ENCODE data around the gene PRKAG2. TPM values are rescaled to one million over a fixed set of nuclear protein-coding genes. Genes with fewer than 3 reads are reported as not detected.

Gene PRKAG2
- total and polyA plus RNA-seq, 2 experiments from 2014 or later, result 9.1 to 14.9 TPM

- Mint-ChIP-seq H3K9me3 (no peaks in the 10 kb centered on the region), H3K4me3 (no peak overlapping the region), H3K27ac (no peak overlapping the region), H3K27me3 (ENCODE audit: insufficient read depth, low read depth, poor library complexity) (peaks cover 8% of the 10 kb centered on the region), H3K4me1 (peaks cover 24% of the 10 kb centered on the region), H3K36me3 (ENCODE audit: low read depth) (no peaks in the 10 kb centered on the region)
- no peak for TF ChIP-seq EZH2 (IDR thresholded peaks at IDR 0.05; ENCODE audit: low read depth, unreplicated experiment)
- no peak for TF ChIP-seq CREB1 (CRISPR knock-in tag; IDR thresholded peaks at IDR 0.05; ENCODE audit: low read depth)
- no peak for TF ChIP-seq ZNF462 (CRISPR knock-in tag; IDR thresholded peaks at IDR 0.05)
- no peak for TF ChIP-seq JUNB (IDR thresholded peaks at IDR 0.05; ENCODE audit: unreplicated experiment)
- TF ChIP-seq REST (IDR thresholded peaks at IDR 0.05; ENCODE audit: unreplicated experiment), result no peak
- no peak for TF ChIP-seq ETS1 (IDR thresholded peaks at IDR 0.05)
- TF ChIP-seq EZH2phosphoT487 (IDR thresholded peaks at IDR 0.05; ENCODE audit: unreplicated experiment), result no peak
- TF ChIP-seq STAT1 (IDR thresholded peaks at IDR 0.05; ENCODE audit: unreplicated experiment), result no peak
- TF ChIP-seq CTCF (conservative IDR thresholded peaks at IDR 0.05; ENCODE audit: low read depth in 2 of 2), result no peak
- TF ChIP-seq ZNF331 (CRISPR knock-in tag; IDR thresholded peaks at IDR 0.05; ENCODE audit: low read depth), result no peak
- no peak for TF ChIP-seq NANOG (IDR thresholded peaks at IDR 0.05; ENCODE audit: borderline replicate concordance)
- no peak for TF ChIP-seq POLR2AphosphoS5 (IDR thresholded peaks at IDR 0.05; ENCODE audit: low read depth)
- no peak for TF ChIP-seq ZNF114 (CRISPR knock-in tag; IDR thresholded peaks at IDR 0.05)
- H3K27ac ChIP-seq (ENCODE audit: low read depth), result no peak overlapping the region
- H3K9me2 ChIP-seq (ENCODE audit: insufficient read depth), result no peaks in the 10 kb centered on the region
- no peaks in the 10 kb centered on the region; the same call in 1 of the 2 replicates for H3K4me1 ChIP-seq (ENCODE audit: insufficient read depth)
- no peaks in the 10 kb centered on the region for H3F3A ChIP-seq (replicated peaks; ENCODE audit: low read depth)
- DNase-seq (ENCODE audit: low spot score), result no peak
- H3K79me2 ChIP-seq (replicated peaks; ENCODE audit: insufficient read depth), result no peaks in the 10 kb centered on the region
- no peak overlapping the region for H2AFZ ChIP-seq
- no peaks in the 10 kb centered on the region for H3K36me3 ChIP-seq (ENCODE audit: insufficient read depth)
- no peak overlapping the region for H3K4me2 ChIP-seq
- H3K4me3 ChIP-seq, result no peak overlapping the region
- H4K20me1 ChIP-seq (replicated peaks; ENCODE audit: insufficient read depth), result no peaks in the 10 kb centered on the region
- no peak for ATAC-seq
- H3K27me3 ChIP-seq (ENCODE audit: insufficient read depth), result no peaks in the 10 kb centered on the region
Observed at GRCh38 chr7:151793531-151793951, 83.4 kb downstream of the PRKAG2 start.
